ENCODE results near the gene ST8SIA5. TPM values are rescaled to one million over a fixed set of nuclear protein-coding genes. Genes with fewer than 3 reads are reported as not detected.
A peak's percentile ranks its signal among the peaks of the same experiment; 100 is the strongest.

ST8SIA5 gene
- total and polyA plus RNA-seq, 9 of the 15 experiments (the other 6 are each of a cell fraction or from before 2014, with no cell fraction given), result 0.03 to 0.33 (median 0.06) TPM; not detected in 5

- TF ChIP-seq ZNF316 (IDR thresholded peaks at IDR 0.05) (peak; percentile 41; the same call in 1 of the 2 replicates), KLF10 (CRISPR knock-in tag; IDR thresholded peaks at IDR 0.05) (no peak)
- WGBS (ENCODE audit: insufficient coverage, low coverage, missing lambda C conversion rate), result 0% methylated on average over 2 of the region's 2 CpGs
- Histone ChIP-seq H3K4me1 (replicated peaks in 1 of 2; ENCODE audit: control insufficient read depth in 2 of 2, insufficient read depth in 2 of 2, low read length in 2 of 2) (no peaks in the 10 kb centered on the region), H3K9me1 (ENCODE audit: control insufficient read depth, insufficient read depth, low read length) (no peaks in the 10 kb centered on the region), H4K20me1 (replicated peaks; ENCODE audit: control insufficient read depth, insufficient read depth, low read length) (no peaks in the 10 kb centered on the region), H3K9ac (ENCODE audit: insufficient read depth in 1 of 2, low read depth in 2 of 2, low read length in 2 of 2) (no peak overlapping the region), H3K27ac (ENCODE audit: extremely low read depth, low read depth, low read length) (no peak overlapping the region), H3K4me2 (ENCODE audit: insufficient read depth, low read length) (no peak overlapping the region), H3K79me2 (ENCODE audit: control insufficient read depth, insufficient read depth, low read length) (no peaks in the 10 kb centered on the region), H3K36me3 (ENCODE audit: control insufficient read depth, insufficient read depth, low read length) (no peaks in the 10 kb centered on the region), H2AFZ (ENCODE audit: low read depth, low read length) (no peak overlapping the region), H3K9me3 (replicated peaks; ENCODE audit: control insufficient read depth, insufficient read depth, low read depth, low read length) (no peaks in the 10 kb centered on the region), H3K27me3 (ENCODE audit: control insufficient read depth in 2 of 2, insufficient read depth in 2 of 2, low read length in 2 of 2) (peaks cover 0 to 10% of the 10 kb centered on the region in 2 experiments; a peak in 2 of 5 replicates), H3K4me3 (no peak overlapping the region)
- intact Hi-C loops (cut with micrococcal nuclease) (no loop called here), in situ Hi-C loops (cut with MboI) (no loop called here)
- ATAC-seq (no peak), DNase-seq (ENCODE audit: extremely low read depth in 1 of 4, low spot score in 3 of 4) (no peak), FAIRE-seq (no peak)
- POLR2A ChIA-PET, result no interaction called here
- BruUV-seq (replicated peaks), result no TSS peak
- CTCF ChIA-PET (ENCODE audit: low intra/inter-chr PET ratio), result no interaction called here
These were observed 16.8 kb downstream of the ST8SIA5 start for GRCh38 chr18:46740046-46740445.

GRCh38 chr18:46738491-46738890 lies 18.4 kb downstream of the ST8SIA5 start:
- Histone ChIP-seq H3K4me2 (ENCODE audit: insufficient read depth, low read length) (no peak overlapping the region), H3K36me3 (ENCODE audit: control insufficient read depth, insufficient read depth, low read length) (no peaks in the 10 kb centered on the region), H3K9me3 (replicated peaks; ENCODE audit: control insufficient read depth, insufficient read depth, low read depth, low read length) (no peaks in the 10 kb centered on the region), H2AFZ (ENCODE audit: low read depth, low read length) (no peak overlapping the region), H3K4me3 (no peak overlapping the region), H3K4me1 (replicated peaks in 1 of 2; ENCODE audit: control insufficient read depth in 2 of 2, insufficient read depth in 2 of 2, low read length in 2 of 2) (no peaks in the 10 kb centered on the region), H3K9ac (ENCODE audit: insufficient read depth in 1 of 2, low read depth in 2 of 2, low read length in 2 of 2) (no peak overlapping the region), H4K20me1 (replicated peaks; ENCODE audit: control insufficient read depth, insufficient read depth, low read length) (no peaks in the 10 kb centered on the region), H3K9me1 (ENCODE audit: control insufficient read depth, insufficient read depth, low read length) (no peaks in the 10 kb centered on the region), H3K79me2 (ENCODE audit: control insufficient read depth, insufficient read depth, low read length) (no peaks in the 10 kb centered on the region), H3K27me3 (ENCODE audit: control insufficient read depth in 2 of 2, insufficient read depth in 2 of 2, low read length in 2 of 2) (peaks cover 0 to 10% of the 10 kb centered on the region in 2 experiments; a peak in 2 of 5 replicates), H3K27ac (ENCODE audit: extremely low read depth, low read depth, low read length) (no peak overlapping the region)
- FAIRE-seq (no peak), ATAC-seq (no peak), DNase-seq (ENCODE audit: extremely low read depth in 1 of 4, low spot score in 3 of 4) (no peak)
- POLR2A ChIA-PET, result no interaction called here
- CTCF ChIA-PET (ENCODE audit: low intra/inter-chr PET ratio), result no interaction called here
- BruUV-seq (replicated peaks), result no TSS peak
- WGBS (ENCODE audit: insufficient coverage, low coverage, missing lambda C conversion rate), result 0% methylated on average over 5 of the region's 7 CpGs
- intact Hi-C loops (cut with micrococcal nuclease), result no loop called here
- in situ Hi-C loops (cut with MboI), result no loop called here
- TF ChIP-seq NBN (IDR thresholded peaks at IDR 0.05; ENCODE audit: low read depth) (no peak), ARID3A (IDR thresholded peaks at IDR 0.05; ENCODE audit: borderline replicate concordance, low read depth, low read length) (no peak), GATA2 (CRISPR knock-in tag; IDR thresholded peaks at IDR 0.05) (no peak), DACH1 (IDR thresholded peaks at IDR 0.05; ENCODE audit: partially characterized antibody) (no peak), ZNF282 (CRISPR knock-in tag; IDR thresholded peaks at IDR 0.05) (no peak), ZBTB49 (CRISPR knock-in tag; IDR thresholded peaks at IDR 0.05; ENCODE audit: borderline replicate concordance) (no peak), SMARCA5 (IDR thresholded peaks at IDR 0.05) (no peak), EP300 (IDR thresholded peaks at IDR 0.05; ENCODE audit: low read length) (no peak), BRF1 (IDR thresholded peaks at IDR 0.05; ENCODE audit: borderline replicate concordance, extremely low read depth, insufficient read length) (no peak), ZNF184 (CRISPR knock-in tag; IDR thresholded peaks at IDR 0.05) (no peak), HCFC1 (IDR thresholded peaks at IDR 0.05; ENCODE audit: low read depth, low read length) (no peak), PHF20 (IDR thresholded peaks at IDR 0.05; ENCODE audit: partially characterized antibody) (no peak), KLF16 (IDR thresholded peaks at IDR 0.05) (no peak), RBFOX2 (IDR thresholded peaks at IDR 0.05; ENCODE audit: low read depth, low read length) (no peak)
